CD4-positive, alpha-beta T cell treated with Interleukin-4 for 1 hour (primary cell): ENCODE results near the gene ENTPD8.
A peak's percentile ranks its signal among the peaks of the same experiment; 100 is the strongest.

Experiments used
- DNase-seq, 2 donors: peaks; one replicate each; pipeline ENCODE4 v3.0.0-alpha.2; 2020 to 2022

ENTPD8 gene

DNA sequence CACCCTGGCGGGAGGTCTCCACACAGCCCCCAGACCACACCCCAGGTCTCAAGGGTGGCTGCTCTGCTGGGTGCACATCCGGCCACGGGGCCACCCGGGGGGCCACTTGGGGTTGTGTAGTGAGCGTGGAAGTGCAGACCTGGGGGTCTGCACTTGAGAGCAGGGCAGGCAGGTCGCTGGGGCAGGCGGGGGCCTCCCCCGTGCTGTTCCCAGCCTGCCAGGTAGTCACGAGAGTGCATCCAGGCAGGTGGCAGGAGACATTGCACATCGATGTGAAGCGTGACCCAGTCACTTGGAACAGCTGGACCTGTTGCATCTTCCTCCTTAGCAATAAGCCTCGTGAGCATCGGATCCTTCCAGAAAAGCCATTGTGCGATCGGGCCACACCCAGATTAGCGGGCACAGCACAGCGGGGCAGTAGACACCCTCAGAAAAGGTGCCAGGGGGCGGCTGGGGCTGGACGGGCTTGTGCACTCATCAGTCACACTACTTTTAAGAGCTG, 4.8 kb upstream of the ENTPD8 start:
- DNase-seq = no peak

GRCh38 chr9:137445275-137445807, 4.2 kb upstream of the ENTPD8 start:
- DNase-seq = peak; percentile 88

GRCh38 chr9:137444106-137444790, 3.1 kb upstream of the ENTPD8 start:
- DNase-seq = no peak

DNA sequence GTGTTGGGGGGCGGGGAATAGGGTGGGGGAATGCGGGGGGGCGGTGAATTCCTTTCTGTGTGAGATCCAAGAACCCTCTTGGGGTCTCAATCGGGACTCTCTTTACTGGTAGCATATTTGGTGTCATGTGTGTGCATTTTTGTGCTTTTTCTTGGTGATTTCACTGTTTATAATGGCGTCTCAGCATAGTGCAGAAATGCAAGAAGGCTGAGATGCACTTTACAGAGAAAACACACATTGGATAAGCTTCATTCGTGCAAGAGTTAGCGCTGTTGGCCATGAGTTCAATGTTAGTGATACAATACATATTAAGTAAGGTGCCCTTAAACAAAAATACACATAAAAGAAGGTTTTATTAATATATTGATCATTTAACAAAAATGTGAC, 771 bp upstream of the ENTPD8 start:
- no peak for DNase-seq

- no peak for DNase-seq
These were observed 1.9 kb downstream of the ENTPD8 start for GRCh38 chr9:137439158-137439714.

DNA sequence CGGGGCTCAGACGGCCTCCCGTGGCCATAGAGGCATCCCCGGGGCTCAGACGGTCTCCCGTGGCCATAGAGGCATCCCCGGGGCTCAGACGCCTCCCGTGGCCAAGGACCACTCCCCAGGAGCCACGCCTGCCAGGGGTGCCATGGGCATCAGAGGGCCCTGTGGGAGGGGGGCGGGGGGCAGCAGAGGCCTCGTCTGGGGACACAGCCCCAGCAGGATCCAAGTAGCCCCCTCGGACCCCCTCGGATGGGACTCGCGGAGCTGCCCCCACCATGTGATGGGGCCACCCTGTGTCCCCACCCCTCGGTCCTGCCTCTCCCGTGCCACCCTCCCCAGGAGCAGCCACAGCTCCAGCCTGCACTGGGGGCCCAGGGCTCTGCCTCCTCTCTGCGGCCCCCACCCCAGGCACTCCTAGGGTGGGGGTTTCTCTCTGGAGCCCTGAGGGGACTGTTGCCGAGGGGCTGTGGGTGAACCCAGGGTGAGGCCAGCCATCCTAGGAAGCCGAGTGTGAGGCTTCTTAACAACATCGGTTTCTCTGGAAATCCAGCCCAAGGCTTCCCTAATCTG, 2.5 kb downstream of the ENTPD8 start:
- DNase-seq = no peak

DNA sequence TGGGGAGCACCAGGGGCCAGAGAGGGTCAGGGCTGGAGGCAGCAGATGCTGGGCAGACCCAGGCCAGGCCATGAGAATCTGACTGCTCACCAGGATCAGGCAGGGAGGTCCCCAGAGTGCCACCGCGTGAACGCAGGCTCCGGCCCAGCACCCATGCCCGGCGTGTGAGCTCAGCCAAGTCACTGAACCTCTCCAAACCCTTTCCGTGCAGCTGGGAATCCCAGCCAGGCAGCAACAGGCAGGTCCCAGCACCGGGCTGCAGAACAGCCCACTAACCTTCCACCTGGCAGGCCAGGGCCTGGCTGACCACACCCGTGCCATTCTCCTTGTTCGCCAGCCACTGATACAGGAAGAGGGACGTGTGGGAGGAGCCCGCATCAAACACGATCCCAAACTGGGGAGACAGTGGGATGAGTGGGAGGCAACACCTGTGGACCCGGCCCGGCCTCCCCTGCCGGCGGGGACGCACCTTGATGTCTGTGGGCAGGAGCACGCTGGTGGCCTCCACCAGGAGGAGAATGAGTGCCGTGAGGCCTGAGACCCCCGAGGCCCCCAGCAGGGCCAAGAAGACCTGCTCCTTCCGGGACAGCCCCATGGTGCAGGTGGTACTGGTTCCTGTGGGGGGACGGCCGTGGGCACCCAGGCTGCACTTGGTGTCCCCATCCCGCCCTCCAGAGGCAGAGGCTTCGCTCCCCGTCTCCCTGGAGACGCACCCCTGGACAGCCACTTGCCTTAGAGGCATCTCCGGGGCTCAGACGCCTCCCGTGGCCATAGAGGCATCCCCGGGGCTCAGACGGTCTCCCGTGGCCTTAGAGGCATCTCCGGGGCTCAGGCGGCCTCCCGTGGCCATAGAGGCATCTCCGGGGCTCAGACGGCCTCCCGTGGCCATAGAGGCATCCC, 3.2 kb downstream of the ENTPD8 start:
- no peak for DNase-seq

GRCh38 chr9:137436761-137437600, 4.2 kb downstream of the ENTPD8 start:
- no peak for DNase-seq

- no peak for DNase-seq
These were observed 5.0 kb downstream of the ENTPD8 start for GRCh38 chr9:137435980-137436760.

DNA sequence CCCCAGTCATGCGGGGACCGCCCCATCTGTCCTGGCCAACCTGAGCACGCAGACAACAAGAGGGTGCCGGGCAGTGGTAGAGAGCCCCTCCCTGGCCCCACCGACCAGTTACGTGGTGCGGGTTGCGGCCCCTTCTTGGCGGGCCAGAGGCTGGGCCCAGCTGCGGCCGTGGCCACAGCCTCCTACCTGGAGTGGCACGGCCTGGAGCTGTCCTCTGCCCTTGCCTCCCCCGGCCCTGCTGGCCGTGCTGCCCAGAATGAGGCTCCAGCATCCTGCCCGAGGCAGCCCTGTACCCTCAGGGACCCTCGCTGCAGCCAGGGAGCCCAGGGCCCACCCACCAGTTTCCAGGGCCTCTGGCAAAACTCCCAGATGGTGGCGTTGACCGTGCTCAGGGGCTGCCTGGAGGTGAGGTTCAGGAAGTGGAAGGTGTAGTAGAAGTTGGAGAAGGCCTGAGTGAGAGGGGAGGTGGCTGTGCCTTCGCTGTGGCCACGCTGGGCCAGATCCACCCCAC, 5.7 kb downstream of the ENTPD8 start:
- DNase-seq = no peak

DNA sequence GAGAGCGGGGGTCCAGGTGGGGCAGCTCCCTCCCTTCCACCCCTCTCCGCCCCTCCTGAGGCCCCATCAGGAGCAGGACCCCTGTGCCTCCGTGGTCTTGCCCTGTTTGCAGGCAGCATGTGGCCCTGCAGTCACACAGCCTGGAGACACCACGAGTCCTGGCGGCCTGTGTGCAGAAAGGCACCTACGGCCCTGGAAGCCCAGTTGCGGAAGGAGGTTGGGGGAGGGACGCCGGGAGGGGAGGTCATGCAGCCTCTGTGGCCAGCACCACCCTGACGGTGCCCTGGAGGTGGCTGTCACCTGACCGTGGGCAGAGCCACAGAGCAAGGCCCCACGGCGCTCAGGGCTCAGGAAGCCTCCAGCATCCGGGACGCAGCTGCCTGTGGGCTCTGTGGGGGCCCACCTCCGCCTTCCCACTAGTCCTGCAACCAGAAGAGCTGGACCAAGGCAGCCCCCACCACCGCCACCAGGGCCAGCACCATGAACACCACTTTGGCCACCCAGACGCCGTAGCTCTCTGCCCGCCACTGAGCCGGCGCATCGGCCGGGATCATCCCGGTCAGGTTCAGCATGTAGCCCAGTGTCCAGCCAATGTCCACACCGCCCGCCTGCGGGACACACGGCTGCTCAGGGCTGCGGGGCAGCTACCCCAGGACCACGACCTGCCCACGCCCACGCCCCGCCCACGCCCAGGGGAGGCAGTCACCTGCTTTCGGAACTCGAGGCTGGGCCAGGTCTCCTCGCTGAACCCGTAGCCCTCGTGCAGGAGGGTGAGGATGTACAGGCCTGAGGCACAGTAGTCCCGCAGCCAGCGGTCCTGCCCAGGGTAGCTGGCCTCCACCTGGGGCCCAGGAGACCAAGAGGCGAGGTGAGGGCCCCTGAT, 6.4 kb downstream of the ENTPD8 start:
- DNase-seq = no peak

GRCh38 chr9:137433916-137434431, 7.2 kb downstream of the ENTPD8 start:
- DNase-seq = no peak

DNA sequence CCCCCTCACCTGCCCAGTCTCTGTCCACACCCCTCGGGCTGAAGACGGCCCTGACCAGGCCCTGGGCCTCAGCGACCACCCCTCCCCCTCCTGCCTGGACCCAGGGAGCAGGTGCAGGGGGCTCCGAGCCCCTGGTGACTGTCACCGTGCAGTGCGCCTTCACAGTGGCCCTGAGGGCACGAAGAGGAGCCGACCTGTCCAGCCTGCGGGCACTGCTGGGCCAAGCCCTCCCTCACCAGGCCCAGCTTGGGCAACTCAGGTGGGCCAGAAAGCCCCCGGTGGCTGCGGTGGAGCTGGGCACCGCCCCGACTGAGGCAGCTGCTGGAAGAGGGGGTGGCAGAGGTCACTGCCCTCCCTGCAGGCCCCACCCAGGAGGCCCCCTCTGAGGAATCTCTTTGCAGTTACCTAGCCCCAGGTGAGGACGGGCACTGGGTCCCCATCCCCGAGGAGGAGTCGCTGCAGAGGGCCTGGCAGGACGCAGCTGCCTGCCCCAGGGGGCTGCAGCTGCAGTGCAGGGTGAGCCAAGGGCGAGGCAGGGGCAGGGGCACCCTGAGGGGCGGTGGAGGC, 7.7 kb downstream of the ENTPD8 start:
- DNase-seq = no peak

DNA sequence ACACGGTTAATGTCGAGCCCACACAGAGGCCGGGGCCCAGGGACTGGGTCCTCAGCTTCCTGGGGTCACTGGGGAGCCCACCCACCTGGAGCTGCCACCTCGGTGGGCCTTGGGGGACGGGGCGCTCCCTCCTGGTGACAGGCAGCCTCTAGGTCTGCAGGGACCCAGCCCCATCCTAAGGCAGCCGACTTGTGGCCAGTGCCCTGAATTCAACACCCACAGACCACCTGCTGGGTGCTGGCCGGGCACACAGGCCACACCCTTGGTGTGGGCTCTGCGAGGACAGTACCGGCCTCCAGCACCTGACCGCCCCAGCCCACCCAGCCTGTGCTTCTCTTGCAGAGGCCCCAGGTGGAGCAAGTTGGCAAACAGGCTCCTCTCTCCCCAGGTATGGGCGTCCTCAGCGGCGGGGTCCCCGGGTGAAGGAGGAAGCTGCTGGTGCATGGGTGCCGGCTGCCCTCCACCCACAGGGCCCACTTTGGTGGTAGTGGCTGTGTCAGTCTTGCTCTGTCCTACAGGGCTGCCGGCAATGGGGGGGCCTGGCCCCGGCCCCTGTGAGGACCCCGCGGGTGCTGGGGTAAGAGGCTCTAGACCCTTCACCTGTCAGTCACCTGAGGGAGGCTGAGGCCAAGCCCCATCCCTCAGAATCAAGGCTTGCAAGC, 8.3 kb downstream of the ENTPD8 start:
- DNase-seq = no peak

- no peak for DNase-seq
These were observed 9.7 kb downstream of the ENTPD8 start for GRCh38 chr9:137431416-137431931.

DNA sequence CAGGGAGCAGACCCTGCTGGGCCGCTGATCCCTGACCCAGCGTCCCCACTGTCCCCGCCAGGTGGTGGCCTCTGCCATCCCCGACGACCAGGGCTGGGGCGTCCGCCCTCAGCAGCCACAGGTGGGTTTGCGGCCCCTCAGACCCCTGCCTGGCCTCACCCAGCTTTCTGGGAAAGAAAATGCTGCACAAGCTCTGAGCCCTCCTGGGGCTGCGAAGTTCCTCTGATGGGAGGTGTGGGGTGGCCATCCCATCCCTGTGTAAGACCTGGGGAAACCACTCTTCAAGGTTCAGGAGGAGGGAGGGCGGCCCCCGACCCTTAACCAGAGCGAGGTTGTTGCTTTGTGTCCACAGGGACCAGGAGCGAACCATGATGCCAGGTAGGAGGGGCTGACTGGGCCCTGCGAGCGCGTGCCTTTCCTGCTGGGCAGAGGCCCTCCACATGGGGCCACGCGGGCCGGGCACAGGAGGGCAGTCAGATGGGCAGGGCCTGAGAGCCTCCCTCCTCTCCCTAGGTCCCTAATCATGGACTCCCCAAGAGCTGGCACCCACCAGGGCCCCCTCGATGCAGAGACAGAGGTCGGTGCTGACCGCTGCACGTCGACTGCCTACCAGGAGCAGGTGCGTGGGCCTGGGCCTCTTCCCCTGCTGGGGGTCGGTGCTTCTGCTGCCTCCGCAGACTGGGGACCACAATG, 10.3 kb downstream of the ENTPD8 start:
- DNase-seq = no peak

DNA sequence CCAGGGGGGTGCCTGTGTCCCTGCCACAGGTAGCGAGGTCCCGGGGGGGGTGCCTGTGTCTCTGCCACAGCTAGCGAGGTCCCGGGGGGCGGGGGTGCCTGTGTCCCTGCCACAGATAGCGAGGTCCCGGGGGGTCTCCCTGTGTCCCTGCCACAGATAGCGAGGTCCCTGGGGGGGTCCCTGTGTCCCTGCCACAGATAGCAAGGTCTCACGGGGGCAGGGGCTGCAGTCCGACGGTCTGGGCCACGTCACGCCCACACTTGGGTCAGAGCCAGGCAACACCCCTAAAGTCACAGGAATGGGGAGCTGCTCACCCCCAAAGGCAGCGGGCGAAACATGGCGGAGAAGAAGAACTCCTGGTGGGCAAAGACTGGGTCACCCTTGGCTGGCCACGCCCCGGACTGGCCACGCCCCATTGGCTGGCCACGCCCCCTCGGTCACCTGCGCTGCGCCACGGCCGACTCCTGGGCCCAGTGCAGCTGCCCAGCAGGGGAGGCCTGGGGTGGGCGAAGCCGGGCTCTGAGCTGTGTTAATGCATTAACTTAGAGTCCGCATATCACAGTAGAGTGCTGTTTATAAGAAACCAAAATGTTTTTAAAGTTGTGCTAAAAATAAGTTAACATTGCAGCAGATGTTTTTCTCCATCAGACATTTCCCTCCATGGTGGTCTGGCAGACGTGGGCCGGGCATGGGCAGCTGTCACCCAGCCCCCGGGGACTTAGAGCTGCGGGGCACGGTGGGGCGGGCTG, 11.0 kb downstream of the ENTPD8 start:
- no peak for DNase-seq
